ENCODE measurements around the gene PACSIN1.
A peak's percentile ranks its signal among the peaks of the same experiment; 100 is the strongest.
"Not testable (repeated sequence)": the region's sequence is repeated elsewhere in the genome, so short reads cannot be mapped to it uniquely, and the experiment has no call there.

The PACSIN1 gene

DNA sequence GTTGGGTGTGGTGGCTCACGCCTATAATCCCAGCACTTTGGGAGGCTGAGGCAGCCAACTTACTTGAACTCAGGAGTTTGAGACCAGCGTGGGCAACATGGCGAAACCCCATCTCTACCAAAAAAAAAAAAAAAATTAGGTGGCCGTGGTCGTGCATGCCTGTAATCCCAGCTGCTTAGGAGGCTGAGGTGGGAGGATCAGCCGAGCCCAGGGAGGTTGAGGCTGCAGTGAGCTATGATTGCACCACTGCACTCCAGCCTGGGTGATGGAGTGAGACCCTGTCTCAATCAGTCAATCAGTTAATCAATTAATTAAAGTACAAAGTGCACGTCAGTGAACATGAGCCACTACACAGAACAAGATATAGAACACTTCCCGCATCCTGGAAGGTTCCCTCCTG lies 21.0 kb downstream of the PACSIN1 start:
- not testable (repeated sequence) for DNase-seq

DNA sequence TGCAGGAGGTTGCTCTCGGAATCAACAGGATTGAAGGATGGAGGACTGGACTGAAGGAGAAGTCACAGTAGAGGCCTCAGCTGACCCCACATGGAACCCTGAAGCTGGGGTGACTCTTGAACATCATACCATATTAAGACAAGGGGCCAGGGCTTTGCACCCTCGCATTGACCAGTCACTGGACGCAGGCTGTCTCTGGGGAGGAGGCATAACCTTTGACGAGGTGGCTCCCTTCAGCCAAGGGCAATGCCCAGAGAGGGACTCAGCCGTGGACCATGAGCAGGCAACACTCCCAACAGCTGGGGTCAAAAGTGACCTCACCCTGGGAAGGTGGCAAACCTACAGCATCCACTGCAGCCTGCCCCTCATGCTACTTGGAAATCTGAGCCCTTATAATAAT lies 21.7 kb downstream of the PACSIN1 start:
- DNase-seq, result no peak

DNA sequence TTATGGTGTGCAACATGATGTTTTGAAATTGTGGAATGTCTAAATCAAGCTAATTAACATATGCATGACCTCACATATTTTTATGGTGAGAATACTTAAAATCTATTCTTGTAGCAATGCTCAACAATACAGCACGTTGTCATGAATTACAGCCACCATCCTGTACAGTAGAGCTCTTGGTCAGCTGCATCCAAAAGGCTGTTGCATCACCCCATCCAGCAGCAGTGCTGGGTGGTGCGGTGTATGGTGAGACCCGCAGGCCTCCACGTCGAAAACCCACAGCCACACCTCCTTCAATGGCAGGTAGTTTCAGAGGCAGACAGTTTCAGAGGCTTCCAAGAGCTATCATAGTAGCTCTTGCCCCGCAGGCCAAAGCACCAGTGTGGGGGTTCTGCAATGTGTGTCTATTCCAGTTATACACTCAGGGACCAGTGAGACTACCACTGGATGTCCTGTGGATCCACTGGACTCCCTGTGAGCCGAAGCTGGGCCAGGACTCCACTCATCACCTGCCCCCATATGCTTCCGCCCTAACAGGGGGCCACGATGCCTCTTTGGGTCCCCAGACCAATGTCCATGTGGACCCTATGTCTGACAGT lies 23.4 kb downstream of the PACSIN1 start:
- DNase-seq, result no peak

DNA sequence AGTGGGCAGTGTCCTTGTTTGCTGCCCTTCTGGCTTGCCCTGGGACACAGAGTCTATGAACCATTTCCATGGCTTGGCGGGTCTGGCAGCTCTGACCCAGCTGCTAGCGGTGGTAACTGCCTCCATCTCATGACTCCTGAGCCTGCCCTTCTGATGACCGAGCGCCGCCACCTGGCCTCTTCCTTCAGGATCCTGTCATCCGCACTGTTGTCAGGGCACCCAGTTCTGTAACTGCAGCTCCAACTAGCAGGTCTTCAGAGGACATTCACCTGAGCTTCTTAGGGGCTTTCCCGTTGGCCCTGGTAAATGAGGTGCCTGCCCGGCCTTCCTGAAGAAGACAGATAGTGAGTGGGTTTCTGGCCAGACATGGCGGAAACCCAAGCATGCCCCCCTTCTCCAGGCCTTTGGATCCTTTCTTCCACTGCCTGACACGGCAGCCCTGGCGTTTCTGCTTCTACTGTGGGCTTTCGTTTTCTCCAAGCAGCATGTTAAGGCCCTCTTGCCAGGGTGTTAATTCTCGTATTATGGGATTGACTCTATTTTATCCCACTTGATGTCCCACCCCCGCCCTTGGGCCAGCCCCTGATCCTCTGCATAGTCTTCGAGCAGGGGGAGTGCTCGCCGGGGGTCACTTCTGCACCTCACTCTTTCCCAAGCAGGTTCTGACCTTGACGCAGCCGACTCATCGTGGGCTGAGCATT lies 24.7 kb downstream of the PACSIN1 start:
- no peak for DNase-seq

DNA sequence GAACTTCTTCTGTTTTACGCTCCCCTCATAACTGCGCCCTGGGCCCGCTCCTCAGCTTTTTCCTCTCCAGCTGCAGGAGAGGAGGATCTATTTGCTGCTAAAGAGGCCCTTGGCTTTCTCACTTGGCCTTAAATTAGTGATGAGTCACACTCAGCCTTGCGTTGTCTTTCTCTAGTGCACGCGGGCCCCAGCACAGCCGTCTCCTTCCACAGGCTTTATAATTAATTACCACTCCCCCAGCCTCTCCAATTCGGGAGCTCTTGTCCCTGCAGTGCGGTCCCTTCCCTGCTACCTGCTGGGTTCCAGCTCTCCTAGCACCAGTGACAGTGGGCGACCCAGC lies 25.2 kb downstream of the PACSIN1 start:
- no peak for DNase-seq

DNA sequence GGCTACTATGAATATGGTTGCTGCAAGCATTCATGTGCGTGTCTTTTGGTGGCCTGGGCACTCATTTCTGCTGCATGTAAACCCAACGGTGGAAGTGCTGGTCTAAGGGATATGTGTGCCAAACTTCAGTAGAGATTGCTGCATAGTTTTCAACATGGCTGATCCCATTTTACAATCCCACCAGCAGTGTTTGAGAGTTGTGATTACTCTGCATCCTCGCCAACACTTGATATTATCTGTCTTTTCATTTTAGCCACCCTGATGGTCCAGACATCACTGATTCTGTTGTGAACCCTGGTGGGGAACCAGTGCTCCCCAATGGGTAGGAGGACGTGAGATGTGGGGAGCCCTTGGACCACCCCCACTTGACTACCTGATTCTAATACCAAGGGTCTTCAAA lies 27.5 kb downstream of the PACSIN1 start:
- DNase-seq, result no peak

DNA sequence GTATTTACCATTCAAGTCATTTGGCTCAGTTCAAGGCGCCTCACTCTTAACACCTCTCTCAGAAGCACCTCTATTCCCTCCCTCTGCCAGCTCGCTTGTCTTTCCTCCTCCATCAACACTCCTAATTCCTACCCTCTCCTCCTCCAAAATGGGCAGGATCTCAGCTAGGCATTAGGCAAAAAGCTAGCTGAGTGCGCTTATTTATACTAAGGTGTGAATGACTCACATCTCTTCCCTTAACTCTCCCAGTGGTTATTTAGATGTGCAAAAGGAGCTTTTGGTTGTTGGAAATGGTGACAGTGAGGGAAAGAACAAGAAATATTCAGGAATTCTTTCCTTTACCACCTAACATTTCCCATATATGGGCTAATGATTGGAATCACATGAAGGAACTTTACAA lies 29.1 kb downstream of the PACSIN1 start:
- DNase-seq, result no peak

DNA sequence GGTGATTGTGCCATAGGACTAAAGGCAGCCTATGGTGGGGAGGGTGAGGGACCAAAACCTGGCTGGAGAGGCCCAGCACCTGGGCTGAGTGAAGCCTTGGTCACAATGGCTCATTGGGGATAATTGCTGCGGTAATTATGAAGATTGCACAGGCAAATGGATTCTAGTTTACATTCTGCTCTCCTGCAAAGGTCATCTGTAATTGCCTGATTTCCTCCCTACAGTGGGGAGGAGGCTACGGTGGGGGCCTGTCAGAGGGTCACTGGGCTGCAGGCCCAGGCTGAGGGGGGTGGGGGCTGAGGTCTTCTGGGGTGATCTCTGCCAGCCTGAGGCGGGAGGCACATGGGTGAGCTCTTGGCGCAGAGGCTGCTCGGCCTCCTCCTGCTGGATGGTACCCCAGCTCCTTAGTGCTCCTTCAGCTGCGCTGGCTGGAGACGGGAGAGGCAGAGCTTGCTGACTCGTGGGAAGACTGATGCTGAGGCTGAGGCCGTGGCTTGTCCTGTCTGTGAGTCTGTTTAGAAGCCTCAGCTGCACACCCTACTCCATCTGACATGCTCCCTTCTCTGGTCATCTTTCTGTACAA lies 30.3 kb downstream of the PACSIN1 start:
- peak; percentile 97 for DNase-seq

DNA sequence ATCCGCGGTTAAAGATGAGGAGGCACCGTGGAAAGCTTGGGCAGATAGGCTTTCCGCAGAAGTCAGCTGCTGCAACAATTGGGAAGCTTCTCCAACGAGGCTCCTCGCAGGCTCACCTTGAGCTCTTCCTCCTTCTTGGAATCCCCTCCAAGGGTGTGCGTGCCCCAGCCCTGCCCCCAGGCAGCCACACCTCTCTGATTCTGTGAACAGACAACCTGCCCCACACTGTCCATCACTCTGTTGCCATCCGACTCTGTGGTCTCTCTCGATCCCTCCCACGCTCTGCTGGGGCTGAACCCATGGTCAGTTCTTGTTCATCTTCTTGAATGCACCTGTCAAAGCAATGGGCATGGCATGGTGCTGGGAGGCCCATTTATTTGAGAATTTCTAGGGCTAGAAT lies 31.5 kb downstream of the PACSIN1 start:
- DNase-seq, result no peak

DNA sequence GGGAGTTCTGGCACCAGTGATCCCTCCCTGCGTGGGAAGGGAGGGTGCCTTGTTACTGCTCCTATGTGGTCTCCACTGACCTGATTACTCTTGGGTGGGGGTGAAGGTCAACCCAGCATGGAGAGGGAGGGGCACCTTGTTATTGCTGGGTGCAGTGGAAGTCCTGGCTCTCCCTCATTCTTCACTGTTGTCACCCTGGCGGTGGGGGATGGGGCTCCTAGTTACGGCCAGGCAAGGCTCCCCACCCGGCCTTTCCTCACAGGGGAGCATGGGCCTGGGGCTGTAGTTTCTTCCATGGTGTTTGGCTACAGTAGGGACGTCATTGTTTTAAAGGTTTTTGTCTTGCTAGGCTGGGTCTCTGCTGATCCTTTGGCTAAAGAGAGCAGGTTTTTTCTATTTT lies 40.8 kb downstream of the PACSIN1 start:
- DNase-seq, result no peak

DNA sequence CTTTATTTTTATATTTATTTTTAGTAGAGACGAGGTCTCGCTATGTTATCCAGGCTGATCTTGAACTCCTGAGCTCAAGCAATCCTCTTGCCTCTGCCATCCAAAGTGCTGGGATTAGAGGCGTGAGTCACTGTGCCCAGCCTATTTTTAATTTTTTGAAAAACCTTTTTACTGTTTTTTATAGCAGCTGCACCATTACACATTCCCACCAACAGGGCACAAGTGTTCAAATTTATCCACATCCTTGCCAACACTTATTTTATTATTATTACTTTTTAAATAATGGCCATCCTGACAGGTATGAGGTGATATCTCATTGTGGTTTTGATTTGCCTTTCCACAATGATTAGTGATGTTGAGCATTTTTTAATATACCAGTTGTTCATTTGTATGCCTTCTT lies 42.5 kb downstream of the PACSIN1 start:
- no peak for DNase-seq

DNA sequence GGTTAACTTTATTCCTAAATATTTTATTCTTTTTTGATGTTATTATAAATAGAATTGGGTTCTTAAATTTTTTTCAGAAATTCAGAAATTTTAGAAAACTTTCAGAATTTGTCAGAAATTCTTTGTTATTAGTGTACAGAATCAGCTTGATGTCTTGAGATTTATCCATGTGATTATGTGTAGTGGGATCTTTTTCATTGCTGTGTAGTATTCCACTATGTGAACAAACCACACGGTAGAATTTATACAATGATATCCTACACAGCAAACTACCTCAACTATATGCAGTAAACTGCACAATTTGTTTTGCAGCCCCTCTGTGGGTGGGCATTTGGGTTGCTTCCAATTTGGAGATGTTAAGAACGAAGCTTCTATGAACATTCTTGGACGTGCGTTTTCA lies 43.9 kb downstream of the PACSIN1 start:
- no peak for DNase-seq

DNA sequence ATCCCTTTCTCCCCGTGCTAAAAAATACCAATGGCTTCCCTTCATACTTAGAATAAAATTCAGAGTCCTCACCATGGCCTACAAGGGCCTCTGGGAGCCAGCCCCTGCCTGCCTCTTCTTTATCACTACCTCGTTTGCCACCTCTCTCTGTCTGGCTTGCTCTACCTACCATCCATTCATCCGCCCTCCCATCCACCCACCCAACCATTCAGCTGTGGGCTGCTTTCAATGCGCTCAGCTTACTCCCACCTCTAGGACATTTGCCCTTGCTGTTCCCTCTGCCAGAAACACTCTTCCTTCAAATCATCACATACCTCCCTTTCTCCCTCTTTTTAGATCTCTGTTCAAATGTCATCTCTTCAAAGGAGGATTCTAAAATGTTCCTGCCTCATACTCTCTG lies 44.4 kb downstream of the PACSIN1 start:
- no peak for DNase-seq

DNA sequence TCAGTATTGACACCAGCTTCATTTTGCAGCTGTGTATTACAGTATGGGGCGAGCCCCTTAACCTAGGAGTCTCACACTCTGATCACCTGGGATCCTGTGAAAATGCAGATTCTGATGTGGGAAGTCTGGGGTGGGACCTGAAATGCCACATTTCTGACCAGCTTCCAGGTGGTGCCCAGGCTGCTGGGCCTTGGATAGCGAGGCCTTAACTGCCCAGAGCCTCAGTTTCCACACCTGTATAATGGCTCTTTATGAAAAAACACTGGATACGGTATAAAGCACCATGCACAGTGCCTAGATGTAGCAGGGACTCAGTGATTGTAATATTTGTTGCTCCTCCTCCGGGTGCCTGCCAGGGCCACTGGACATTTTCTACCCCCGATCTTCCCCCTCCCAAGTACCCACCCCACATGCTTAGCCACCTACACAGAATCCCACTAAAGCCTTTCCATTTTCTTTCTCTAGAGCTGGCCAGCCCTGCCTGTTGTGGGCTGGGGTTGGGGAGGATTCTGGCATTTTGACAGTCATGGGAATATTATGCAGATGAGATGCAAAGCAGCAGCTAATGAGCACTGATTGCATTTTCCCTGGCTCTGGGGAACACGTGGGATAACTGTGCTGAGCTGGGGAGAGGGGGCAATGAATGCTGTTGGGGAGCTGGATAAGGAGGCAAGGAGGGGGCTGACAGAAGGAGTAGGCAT lies 45.5 kb downstream of the PACSIN1 start:
- DNase-seq, result no peak

DNA sequence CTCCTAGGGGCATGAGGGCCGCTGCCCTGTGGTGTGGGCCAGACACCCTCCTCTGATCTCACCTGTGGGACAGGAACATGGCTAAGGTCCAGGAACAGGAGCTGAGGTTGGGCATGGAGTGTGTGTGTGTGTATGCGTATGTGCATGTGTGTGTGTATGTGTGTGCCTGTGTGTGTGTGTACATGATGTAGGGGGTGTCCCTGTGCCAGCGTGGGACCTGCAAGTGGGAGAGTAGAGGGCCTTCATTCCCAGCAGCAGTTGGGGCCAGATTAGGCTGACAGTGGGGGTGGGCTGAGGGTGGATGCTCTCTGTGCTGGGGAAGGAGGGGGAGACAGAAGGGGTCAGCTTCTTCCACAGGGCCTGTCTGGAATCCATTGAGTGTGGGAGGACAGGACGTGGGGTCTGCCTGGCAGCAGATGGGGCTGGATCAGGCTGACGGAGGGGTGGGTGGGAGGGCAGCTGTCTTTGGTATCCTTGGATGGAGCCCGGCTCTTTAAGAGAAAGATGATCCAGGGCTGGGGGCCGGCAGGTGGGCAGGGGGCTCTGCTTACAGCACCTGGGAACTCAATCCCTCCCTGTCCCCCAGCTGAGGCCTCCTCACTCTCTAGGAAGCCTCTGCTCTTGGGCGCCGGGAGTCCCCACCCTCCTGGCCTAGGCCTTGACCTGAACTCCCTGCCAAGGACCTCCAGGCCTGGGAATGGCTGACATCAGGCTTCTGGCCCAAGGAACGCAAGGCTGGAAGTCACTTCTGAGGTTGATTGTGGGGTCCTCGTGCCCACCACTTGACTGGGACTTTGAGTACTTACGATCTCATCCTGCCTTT lies 46.2 kb downstream of the PACSIN1 start:
- no peak for DNase-seq

DNA sequence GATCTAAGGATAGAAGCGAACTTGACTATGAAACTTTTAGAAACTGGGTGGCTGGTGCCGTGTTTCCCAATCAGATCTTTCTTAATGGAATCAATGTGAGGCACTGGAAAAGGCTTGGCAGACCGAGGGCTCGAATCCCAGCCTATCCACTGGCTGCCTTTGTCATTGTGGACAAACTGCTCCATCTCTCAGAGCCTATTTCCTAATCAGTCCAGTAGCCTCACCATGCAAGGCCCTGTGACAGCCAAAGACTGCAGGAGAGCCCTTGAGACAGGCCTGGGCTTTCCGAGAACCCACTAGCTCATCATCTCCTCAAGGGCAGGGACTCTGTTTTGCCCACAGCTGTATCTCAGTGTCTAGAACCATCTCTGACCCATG lies 46.9 kb downstream of the PACSIN1 start:
- DNase-seq, result no peak

DNA sequence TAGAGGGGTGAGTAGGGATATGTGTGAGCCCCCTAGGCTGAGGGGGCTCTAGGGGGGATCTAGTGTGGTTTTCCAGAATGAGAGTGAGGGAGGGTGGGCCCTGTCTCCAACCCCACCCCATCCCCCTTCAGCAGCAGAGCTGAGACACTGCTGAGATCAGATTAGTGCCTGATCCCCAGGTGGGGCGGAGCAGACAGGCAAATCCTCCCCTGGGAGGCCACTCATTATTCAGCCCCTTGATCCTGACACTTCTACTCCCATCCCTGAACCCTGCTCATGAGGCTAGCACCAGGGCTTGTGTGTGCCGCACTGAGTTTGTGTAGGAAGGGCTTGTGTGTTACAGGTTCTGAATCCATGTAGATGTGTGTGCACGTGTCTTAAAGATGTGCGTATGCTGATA lies 47.8 kb downstream of the PACSIN1 start:
- no peak for DNase-seq

DNA sequence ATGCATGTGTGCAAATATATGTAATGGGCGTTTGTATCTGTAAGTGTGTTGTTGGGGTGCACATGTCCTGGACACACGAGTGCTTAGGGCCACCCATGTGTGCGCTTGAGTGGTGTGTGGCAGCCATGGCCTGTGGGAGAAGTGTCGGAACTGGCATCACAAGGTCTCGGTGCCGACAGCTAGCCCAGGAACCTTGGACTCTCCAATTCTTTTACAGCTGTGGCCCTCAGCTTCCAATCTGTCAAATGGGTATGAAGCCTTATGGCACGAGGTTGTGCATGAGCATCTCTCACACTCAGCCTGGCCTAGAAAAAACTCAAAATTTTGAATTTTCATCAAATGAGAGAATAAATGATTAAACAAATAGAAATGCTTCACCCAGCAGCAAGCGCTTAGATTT lies 48.2 kb downstream of the PACSIN1 start:
- DNase-seq, result no peak

DNA sequence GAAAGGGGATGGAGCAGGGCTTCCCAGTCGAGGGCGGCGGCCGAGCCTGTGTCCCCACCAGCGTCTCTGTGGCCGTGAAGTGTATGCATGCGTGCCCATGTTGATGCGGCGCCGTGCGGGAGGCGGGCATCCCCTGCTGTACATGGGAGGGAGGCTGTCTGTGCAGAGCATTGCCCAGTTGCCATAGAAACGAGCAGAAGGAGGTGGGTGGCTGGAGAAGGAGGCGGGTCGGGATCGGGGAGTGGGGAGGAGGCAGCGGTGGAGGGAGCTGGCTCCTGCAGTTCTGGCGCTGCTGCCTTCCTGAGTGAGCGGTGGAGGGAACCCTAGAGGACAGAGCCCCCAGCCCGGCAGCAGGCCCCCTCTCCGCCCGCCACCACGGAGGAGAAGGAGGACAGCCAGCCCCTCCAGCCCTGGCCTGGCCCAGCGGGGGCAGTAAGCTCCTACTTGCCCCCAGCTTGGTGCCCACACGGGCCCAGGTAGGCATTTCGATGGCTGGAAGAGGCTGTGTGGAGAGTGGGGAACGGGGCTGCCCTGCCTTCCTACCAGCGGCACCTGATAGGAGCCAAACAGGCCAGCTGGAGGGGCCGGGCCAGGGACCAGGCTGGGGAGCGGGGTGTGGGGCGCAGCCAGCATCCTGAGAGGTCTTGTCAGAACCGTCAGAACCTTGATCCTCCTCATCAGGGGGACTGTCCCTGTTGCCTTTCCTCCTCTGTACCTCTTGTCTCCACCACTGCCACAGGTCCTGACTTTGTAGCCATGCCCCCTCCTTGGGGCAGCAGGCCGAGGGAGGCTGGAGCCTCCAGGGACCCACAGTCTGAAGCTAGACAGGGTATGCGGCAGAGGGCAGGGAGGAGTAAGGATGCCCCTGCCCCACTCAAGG lies 49.0 kb downstream of the PACSIN1 start:
- no peak for DNase-seq

DNA sequence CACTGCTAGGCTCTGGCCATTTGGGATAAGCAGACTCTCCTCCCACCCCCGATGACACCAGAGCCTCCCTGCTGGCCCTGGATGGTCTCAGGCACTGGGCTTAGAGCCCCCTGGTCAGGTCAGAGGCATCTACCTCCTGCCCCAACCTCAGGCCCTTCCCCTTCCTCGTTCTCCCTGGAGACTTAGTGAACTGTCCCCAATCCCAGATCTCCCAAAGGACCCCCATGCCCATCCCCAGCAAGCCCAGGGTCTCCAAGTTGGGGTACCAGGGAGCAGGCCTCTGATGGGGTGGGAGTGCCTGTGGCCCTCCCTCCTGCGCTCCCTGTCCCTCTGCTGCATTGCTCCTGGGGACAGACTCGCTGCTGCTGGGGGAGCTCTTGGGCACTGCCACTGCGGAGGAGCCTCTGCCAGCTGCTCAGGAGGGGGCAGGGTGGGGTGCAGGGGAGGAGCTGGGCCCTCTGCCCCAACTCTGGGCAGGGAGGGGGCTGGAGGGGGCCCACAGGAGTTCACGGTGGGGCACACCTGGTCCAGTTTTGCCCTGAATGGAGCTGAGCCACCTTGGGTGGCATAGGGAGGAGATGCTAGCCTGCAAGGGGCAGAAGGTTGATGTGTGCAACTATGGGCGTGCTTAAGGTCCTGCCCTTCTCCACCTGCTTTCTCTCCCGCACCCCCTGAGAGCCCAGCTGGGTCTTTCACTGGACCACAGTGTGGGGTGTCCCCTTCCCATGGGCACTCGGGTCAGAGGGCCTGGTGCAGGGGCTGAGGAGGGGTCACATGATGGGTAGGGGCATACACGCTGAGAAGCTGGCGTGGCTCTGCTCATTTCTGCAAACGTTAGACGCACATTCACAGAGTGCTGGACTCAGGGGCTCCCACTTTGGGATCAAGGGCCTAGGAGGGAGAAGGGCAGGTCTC lies 49.9 kb downstream of the PACSIN1 start:
- no peak for DNase-seq
